C4-2B (cell line): Measurements from ENCODE around the gene EPB41L4B.

Experiments
- ZFX ChIP-seq: fragments of 450-650 bp; IDR thresholded peaks from 2 replicates; pipeline ENCODE4 v1.6.1; 2017
- TF ChIP-seq, protein P1 (sequence below): fragments of 450-650 bp; conservative IDR thresholded peaks from 2 replicates; pipeline ENCODE4 v1.5.1; 2017; ENCODE audit warnings: mild to moderate bottlenecking

DNA sequence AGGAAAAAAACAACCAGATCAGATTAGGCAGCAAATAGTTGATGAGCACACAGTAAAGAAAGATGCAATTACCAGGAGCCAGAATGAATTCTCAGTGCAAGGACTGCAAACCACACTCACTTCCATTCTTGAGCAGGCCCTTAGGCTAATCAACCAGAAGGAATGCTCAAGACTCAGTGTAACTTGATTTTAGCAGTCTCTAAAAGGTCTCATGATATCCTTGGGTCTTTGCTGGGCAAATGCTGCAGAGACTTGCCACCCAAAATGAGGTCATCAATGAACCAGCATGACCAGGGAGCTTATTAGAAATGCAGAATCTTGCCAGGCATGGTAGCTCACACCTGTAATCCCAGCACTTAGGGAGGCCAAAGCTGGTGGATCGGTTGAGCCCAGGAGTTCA, 181.0 kb downstream of the EPB41L4B start:
- TF ChIP-seq, protein P1, sequence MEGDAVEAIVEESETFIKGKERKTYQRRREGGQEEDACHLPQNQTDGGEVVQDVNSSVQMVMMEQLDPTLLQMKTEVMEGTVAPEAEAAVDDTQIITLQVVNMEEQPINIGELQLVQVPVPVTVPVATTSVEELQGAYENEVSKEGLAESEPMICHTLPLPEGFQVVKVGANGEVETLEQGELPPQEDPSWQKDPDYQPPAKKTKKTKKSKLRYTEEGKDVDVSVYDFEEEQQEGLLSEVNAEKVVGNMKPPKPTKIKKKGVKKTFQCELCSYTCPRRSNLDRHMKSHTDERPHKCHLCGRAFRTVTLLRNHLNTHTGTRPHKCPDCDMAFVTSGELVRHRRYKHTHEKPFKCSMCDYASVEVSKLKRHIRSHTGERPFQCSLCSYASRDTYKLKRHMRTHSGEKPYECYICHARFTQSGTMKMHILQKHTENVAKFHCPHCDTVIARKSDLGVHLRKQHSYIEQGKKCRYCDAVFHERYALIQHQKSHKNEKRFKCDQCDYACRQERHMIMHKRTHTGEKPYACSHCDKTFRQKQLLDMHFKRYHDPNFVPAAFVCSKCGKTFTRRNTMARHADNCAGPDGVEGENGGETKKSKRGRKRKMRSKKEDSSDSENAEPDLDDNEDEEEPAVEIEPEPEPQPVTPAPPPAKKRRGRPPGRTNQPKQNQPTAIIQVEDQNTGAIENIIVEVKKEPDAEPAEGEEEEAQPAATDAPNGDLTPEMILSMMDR: no peak
- TF ChIP-seq ZFX: no peak
